ENCODE results near the gene UTP14C. TPM values are rescaled to one million over a fixed set of nuclear protein-coding genes. Genes with fewer than 3 reads are reported as not detected.
"Not testable (repeated sequence)": the region's sequence is repeated elsewhere in the genome, so short reads cannot be mapped to it uniquely, and the experiment has no call there.

UTP14C gene
- polyA plus RNA-seq, 1 donor: 19.9 TPM

DNA sequence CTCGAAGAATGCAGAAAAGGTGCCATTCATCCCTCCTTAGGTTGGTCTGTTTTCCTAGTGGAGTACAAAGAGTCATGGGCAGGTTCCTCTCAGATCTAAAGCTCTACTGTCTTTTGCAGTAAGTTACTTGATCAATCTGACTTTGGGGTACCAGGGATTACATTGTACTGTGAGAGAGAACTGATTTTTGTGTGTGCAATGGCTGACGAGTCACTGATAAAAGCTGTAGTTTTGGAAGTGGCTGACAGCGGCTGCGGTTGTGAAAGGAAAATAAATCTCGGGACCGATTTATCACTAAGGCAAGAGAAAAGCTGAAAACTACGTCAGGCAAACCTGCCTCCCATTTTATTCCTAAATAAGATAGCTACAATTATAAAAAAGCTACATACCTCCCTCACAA is 26.9 kb downstream of the UTP14C start:
- no peak for DNase-seq

DNA sequence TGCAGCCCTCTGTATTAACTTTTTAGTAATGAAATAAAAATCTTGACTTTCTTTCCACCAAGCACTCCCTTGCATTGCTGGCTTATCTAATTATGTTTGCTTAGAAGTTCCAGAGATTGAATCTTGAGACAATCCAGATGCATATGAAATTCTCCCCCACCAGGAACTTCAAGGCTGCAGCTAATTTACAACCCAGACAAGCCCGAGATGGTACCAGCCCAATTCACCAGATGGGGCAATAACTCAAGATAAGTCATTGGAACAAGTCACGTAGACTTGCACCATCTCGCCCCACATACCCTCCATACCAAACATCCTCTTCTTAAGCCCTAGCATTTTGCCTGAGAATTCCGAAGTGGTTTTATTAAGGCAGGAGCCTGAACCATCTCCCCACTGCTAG is 29.0 kb downstream of the UTP14C start:
- DNase-seq: no peak

DNA sequence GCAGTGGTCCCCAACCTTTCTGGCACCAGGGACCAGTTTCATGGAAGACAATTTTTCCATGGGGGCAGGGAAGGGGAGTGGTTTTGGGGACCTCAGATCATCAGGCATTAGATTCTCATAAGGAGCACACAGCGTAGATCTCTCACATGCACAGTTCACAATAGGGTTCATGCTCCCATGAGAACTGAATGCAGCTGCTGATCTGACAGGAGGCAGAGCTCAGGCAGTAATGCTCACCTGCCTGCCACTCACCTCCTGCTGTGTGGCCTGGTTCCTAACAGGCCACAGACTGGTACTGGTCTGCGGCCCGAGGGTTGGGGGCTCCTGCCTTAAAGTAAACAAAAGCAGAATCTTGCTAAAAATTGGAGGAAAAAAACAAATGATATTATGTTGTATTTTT is 36.6 kb downstream of the UTP14C start:
- not testable (repeated sequence) for DNase-seq

DNA sequence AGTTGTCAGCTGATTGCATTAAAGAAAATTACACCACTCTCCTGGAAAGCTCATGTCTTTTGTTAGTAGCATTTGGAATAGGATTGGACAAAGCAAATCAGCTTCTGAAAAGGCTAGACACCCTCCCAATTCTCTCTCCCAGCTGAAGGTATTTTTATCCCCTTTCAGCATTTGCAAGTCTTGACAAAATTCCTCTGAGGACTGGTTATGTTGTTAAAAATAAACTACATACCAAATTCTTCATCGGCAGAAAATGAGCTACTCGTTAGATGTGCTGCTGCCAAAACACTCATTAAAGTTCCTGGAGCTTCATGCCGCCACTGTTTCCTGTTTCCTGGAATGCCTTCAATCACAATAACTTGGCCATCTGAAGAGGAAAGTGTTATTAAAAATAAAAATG is 37.1 kb downstream of the UTP14C start:
- peak; percentile 14 for DNase-seq

DNA sequence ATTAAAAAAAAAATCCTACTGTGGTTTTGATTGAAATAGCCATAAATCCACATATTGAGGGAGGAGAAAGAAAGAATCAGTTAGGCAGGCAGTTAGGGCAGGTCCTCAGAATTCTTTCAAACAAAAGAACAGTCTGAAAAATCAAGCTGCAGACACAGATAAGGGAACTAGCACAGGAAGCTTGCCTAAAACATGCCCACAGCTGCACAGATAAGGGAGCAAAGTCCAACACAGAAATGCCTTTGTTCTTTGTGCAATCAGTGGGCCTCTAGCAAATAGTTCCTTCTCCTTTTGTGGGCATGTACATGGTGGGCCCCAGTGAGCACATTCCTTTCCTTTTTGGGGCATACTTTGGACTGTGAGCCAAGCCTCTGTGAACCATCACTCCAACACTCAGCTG is 42.7 kb downstream of the UTP14C start:
- DNase-seq: no peak

DNA sequence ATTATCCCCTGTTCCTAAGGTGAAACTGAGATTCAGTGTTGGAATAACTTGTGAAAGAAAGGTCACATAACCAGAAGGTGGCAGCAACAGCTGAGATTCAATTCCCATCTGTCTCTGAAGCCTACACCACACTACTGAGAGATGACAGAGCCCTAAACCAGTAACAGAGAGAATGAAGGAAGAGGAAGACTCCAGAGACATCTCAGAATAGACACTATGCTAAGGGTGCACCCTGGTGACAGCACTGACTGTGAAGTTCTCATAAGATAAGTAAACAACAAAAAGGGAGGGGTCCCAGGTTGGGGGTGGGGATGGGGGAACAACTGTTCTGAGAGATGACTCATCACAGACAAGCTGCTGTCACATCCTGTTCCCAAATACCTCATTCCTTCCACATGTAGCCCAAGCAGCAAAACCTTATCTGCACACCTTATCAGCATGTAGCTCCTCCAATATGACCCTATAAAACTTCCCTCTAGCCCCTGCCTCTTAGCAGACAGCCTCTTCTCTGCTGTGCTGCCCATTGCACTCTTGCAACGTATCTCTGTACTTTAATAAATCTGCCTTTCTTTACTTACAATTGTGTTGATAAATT is 46.5 kb downstream of the UTP14C start:
- DNase-seq: no peak

Other genes with a start within 250 kb of the UTP14C start
- gene DHRS12, start 220.5 kb upstream of the UTP14C start, polyA plus RNA-seq (ENCODE audit: insufficient read length): 14.9 TPM
- 0.41 TPM for gene TMEM272, start 179.5 kb upstream of the UTP14C start, polyA plus RNA-seq (ENCODE audit: insufficient read length)
- not detected for gene CCDC70, start 162.7 kb upstream of the UTP14C start, polyA plus RNA-seq (ENCODE audit: insufficient read length)
- gene ATP7B, start 13.2 kb upstream of the UTP14C start, polyA plus RNA-seq (ENCODE audit: insufficient read length): 7.3 TPM
- gene ALG11, start 12.3 kb upstream of the UTP14C start, polyA plus RNA-seq (ENCODE audit: insufficient read length): 17.5 TPM
- gene NEK5, start 104.4 kb downstream of the UTP14C start, polyA plus RNA-seq (ENCODE audit: insufficient read length): 0.65 TPM
- gene NEK3, start 134.9 kb downstream of the UTP14C start, polyA plus RNA-seq (ENCODE audit: insufficient read length): 20.0 TPM

All from hindlimb muscle (tissue), 1 donor.